GM06990 (cell line): ENCODE measurements around the gene DTD1.

ENCODE experiments used
- DNase-seq: peaks from one replicate; pipeline ENCODE4 v3.0.0-alpha.2; 2011; ENCODE audit not compliant: insufficient read length; ENCODE audit errors: extremely low read depth
- H3K27me3 ChIP-seq: replicated peaks from 2 replicates; pipeline ENCODE4 v1.6.0; 2011; ENCODE audit warnings: low read length; ENCODE audit not compliant: control insufficient read depth, insufficient read depth
- H3K36me3 ChIP-seq: 2 replicates; pipeline ENCODE4 v1.5.1; 2011; ENCODE audit warnings: low read length; ENCODE audit not compliant: control insufficient read depth, insufficient read depth
- H3K4me3 ChIP-seq: replicated peaks from 2 replicates; pipeline ENCODE4 v1.5.1; 2011; ENCODE audit warnings: low read depth, mild to moderate bottlenecking, control low read depth, low read length
- TF ChIP-seq, protein P1 (sequence below): IDR thresholded peaks from 2 replicates; pipeline ENCODE4 v1.5.1; 2011; ENCODE audit warnings: low read length, control low read depth, mild to moderate bottlenecking, inconsistent platforms; ENCODE audit not compliant: insufficient read depth, poor library complexity, severe bottlenecking

DTD1 gene

DNA sequence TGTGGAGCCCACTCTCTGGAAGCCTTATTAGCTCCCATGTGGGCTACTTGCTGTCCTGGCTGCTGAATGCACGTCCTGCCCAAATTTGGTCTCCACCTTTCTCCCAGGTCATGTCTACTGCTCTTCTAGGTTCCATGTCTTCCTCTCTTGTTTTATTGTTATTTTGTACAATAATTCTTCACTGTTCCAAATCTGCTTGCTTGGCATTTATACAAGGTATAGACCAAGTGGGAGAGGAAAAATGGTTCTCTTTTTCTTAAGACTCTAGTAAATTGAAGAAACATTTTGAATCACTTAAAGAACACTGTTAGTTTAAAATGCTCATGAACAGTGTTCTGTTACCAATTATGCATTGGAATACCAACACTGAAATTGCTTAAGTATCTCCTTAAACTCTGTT is 144.1 kb downstream of the DTD1 start:
- H3K36me3 ChIP-seq: no peaks in the 10 kb centered on the region
- TF ChIP-seq, protein P1, sequence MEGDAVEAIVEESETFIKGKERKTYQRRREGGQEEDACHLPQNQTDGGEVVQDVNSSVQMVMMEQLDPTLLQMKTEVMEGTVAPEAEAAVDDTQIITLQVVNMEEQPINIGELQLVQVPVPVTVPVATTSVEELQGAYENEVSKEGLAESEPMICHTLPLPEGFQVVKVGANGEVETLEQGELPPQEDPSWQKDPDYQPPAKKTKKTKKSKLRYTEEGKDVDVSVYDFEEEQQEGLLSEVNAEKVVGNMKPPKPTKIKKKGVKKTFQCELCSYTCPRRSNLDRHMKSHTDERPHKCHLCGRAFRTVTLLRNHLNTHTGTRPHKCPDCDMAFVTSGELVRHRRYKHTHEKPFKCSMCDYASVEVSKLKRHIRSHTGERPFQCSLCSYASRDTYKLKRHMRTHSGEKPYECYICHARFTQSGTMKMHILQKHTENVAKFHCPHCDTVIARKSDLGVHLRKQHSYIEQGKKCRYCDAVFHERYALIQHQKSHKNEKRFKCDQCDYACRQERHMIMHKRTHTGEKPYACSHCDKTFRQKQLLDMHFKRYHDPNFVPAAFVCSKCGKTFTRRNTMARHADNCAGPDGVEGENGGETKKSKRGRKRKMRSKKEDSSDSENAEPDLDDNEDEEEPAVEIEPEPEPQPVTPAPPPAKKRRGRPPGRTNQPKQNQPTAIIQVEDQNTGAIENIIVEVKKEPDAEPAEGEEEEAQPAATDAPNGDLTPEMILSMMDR: no peak
- no peak for DNase-seq
- no peak overlapping the region for H3K4me3 ChIP-seq
- H3K27me3 ChIP-seq: no peaks in the 10 kb centered on the region

- DNase-seq: no peak
- Histone ChIP-seq H3K4me3 (no peak overlapping the region), H3K27me3 (no peaks in the 10 kb centered on the region), H3K36me3 (no peaks in the 10 kb centered on the region)
- TF ChIP-seq, protein P1: no peak
These were observed 146.8 kb downstream of the DTD1 start for GRCh38 chr20:18734525-18735189.

DNA sequence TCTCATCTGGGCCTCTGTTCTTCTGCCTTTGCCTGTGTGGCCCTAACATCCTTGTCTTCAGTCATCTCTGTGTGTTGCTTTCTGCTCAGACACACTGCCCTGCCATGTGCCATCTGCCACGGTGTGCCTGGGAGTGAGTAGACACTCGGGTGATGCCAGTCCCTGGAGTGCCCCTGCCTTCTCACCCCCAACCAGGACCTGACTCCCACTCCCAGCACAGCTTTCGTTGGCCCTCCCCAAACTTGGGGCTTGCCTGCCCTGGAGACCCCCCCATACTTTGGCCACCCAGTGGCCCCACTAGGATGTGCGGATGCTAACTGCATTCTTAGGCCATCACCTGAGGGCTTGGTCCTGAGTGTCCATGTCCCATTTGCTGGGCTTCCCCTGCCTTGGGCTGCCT is 149.3 kb downstream of the DTD1 start:
- no peak for DNase-seq
- Histone ChIP-seq H3K36me3 (no peaks in the 10 kb centered on the region), H3K27me3 (no peaks in the 10 kb centered on the region), H3K4me3 (no peak overlapping the region)
- TF ChIP-seq, protein P1: no peak

DNA sequence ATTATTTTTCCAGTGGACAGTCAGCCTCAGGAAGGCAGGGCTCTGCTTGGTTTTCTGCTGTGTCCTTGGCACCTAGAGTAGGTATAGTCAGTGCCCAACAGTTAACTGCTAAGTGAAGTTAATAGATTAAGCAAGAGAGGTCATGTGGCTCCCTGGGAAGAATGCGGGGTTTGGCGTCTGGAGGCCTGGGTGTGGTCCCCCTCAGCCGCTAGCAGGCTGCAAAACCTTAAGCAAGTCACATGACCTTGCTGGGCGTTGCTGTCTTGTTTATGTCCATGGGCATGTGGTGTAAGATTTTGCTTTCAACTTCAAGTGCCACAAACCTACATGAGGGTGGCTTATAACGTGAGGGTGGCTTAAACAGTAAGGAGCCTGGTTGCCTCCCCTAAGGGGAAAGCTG is 150.2 kb downstream of the DTD1 start:
- DNase-seq: no peak
- Histone ChIP-seq H3K4me3 (no peak overlapping the region), H3K36me3 (no peaks in the 10 kb centered on the region), H3K27me3 (no peaks in the 10 kb centered on the region)
- TF ChIP-seq, protein P1: no peak

DNA sequence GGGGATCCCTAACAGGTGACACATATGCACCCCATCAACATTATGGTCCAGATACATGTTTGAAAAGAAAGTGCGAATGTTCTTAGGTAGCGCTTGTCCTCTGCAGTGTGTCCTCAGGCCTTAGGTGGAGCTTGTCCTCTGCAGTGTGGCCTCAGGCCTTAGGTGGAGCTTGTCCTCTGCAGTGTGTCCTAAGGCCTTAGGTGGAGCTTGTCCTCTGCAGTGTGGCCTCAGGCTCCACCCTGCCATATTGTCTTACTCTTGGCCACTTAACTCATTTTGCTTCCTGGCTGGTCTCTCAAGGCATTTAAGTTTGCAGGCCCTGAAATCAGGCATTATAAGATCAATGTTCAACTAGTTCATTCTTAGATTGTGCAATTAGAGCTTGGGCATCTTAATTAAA is 151.0 kb downstream of the DTD1 start:
- no peak for DNase-seq
- no peaks in the 10 kb centered on the region for H3K27me3 ChIP-seq
- TF ChIP-seq, protein P1: no peak
- H3K36me3 ChIP-seq: no peaks in the 10 kb centered on the region
- no peak overlapping the region for H3K4me3 ChIP-seq

GRCh38 chr20:18739751-18740166 is 151.9 kb downstream of the DTD1 start:
- Histone ChIP-seq H3K4me3 (no peak overlapping the region), H3K27me3 (no peaks in the 10 kb centered on the region), H3K36me3 (peaks cover 3% of the 10 kb centered on the region)
- no peak for DNase-seq
- TF ChIP-seq, protein P1: no peak
